DND-41 (cell line): ENCODE data around the gene STXBP6.
A peak's percentile ranks its signal among the peaks of the same experiment; 100 is the strongest.

ENCODE experiments used
- ATAC-seq: fragments of 200-7000 bp; cut with Tn5 transposase; 3 replicates; pipeline ENCODE4 v1.9.1; 2021; ENCODE audit warnings: low read depth; ENCODE audit not compliant: insufficient read depth
- DNase-seq: peaks from one replicate; pipeline ENCODE4 v3.0.0-alpha.2; 2020
- H2AFZ ChIP-seq: 2 replicates; pipeline ENCODE4 v1.6.0; 2012; ENCODE audit warnings: low read depth, low read length
- H3K27ac ChIP-seq: 2 replicates; pipeline ENCODE4 v1.5.1; 2012; ENCODE audit warnings: low read length, inconsistent platforms
- H3K27me3 ChIP-seq: fragments of 200-600 bp; sonication (generic); 2 replicates; pipeline ENCODE4 v1.6.0; 2012; ENCODE audit warnings: low read length, mild to moderate bottlenecking, inconsistent platforms; ENCODE audit not compliant: insufficient read depth, poor library complexity
- H3K36me3 ChIP-seq: 2 replicates; pipeline ENCODE4 v1.5.1; 2012; ENCODE audit warnings: low read length, inconsistent platforms; ENCODE audit not compliant: insufficient read depth
- H3K4me1 ChIP-seq: 2 replicates; pipeline ENCODE4 v1.5.1; 2012; ENCODE audit warnings: mild to moderate bottlenecking, low read length; ENCODE audit not compliant: insufficient read depth
- H3K4me2 ChIP-seq: 2 replicates; pipeline ENCODE4 v1.6.0; 2012; ENCODE audit warnings: mild to moderate bottlenecking, moderate library complexity, low read length, inconsistent platforms; ENCODE audit not compliant: insufficient read depth
- H3K4me3 ChIP-seq, 2 experiments: fragments of 200-600 bp in 1 of 2; shearing (Covaris generic) in 1 of 2; 2 replicates each; pipeline ENCODE4 v1.5.1; 2012 to 2016; ENCODE audit warnings: inconsistent platforms in 2 of 2, low read length in 2 of 2, mild to moderate bottlenecking in 2 of 2, low read depth in 1 of 2, moderate library complexity in 1 of 2
- H3K79me2 ChIP-seq: 2 replicates; pipeline ENCODE4 v1.6.0; 2012; ENCODE audit warnings: low read length, inconsistent platforms; ENCODE audit not compliant: insufficient read depth
- H3K9ac ChIP-seq: 2 replicates; pipeline ENCODE4 v1.6.0; 2012; ENCODE audit warnings: low read depth, mild to moderate bottlenecking, inconsistent platforms, low read length, moderate library complexity
- H3K9me3 ChIP-seq: 2 replicates; pipeline ENCODE4 v1.5.1; 2012; ENCODE audit warnings: low read length, moderate library complexity, mild to moderate bottlenecking, inconsistent platforms; ENCODE audit not compliant: insufficient read depth, severe bottlenecking
- H4K20me1 ChIP-seq: 2 replicates; pipeline ENCODE4 v1.6.0; 2012; ENCODE audit warnings: low read length; ENCODE audit not compliant: insufficient read depth
- CTCF ChIP-seq: IDR thresholded peaks from 2 replicates; pipeline ENCODE4 v1.5.1; 2012; ENCODE audit warnings: borderline replicate concordance, low read length, moderate library complexity, mild to moderate bottlenecking; ENCODE audit not compliant: poor library complexity, severe bottlenecking; ENCODE audit errors: extremely low read depth
- EZH2 ChIP-seq: IDR thresholded peaks from 3 replicates; pipeline ENCODE4 v1.6.1; 2012; ENCODE audit warnings: borderline replicate concordance, low read depth, mild to moderate bottlenecking, moderate library complexity, low read length, inconsistent platforms; ENCODE audit not compliant: severe bottlenecking

The STXBP6 gene

GRCh38 chr14:24954700-24955037 lies 95.3 kb downstream of the STXBP6 start:
- Histone ChIP-seq H3K79me2 (no peaks in the 10 kb centered on the region), H3K9me3 (no peaks in the 10 kb centered on the region), H3K27ac (no peak overlapping the region), H4K20me1 (no peaks in the 10 kb centered on the region), H3K9ac (no peak overlapping the region), H3K4me1 (no peaks in the 10 kb centered on the region), H3K27me3 (no peaks in the 10 kb centered on the region), H3K36me3 (no peaks in the 10 kb centered on the region), H2AFZ (no peak overlapping the region), H3K4me2 (no peak overlapping the region), H3K4me3 (no peak overlapping the region)
- no peak for TF ChIP-seq EZH2
- no peak for TF ChIP-seq CTCF
- DNase-seq (no peak), ATAC-seq (no peak)

GRCh38 chr14:24954037-24954699 lies 95.8 kb downstream of the STXBP6 start:
- no peaks in the 10 kb centered on the region for H3K27me3 ChIP-seq
- no peaks in the 10 kb centered on the region for H3K9me3 ChIP-seq
- H3K27ac ChIP-seq, result no peak overlapping the region
- no peak overlapping the region for H2AFZ ChIP-seq
- no peaks in the 10 kb centered on the region for H4K20me1 ChIP-seq
- DNase-seq (no peak), ATAC-seq (no peak)
- H3K4me1 ChIP-seq, result no peaks in the 10 kb centered on the region
- no peak overlapping the region for H3K4me3 ChIP-seq
- H3K4me2 ChIP-seq, result no peak overlapping the region
- TF ChIP-seq CTCF, result no peak
- TF ChIP-seq EZH2, result no peak
- H3K36me3 ChIP-seq, result no peaks in the 10 kb centered on the region
- no peak overlapping the region for H3K9ac ChIP-seq
- no peaks in the 10 kb centered on the region for H3K79me2 ChIP-seq

GRCh38 chr14:24952851-24953666 lies 96.9 kb downstream of the STXBP6 start:
- H4K20me1 ChIP-seq, result no peaks in the 10 kb centered on the region
- no peaks in the 10 kb centered on the region for H3K79me2 ChIP-seq
- ATAC-seq (no peak), DNase-seq (no peak)
- H3K9ac ChIP-seq, result no peak overlapping the region
- H3K9me3 ChIP-seq, result no peaks in the 10 kb centered on the region
- TF ChIP-seq CTCF (peak; percentile 32), EZH2 (no peak)
- H2AFZ ChIP-seq, result no peak overlapping the region
- no peak overlapping the region for H3K27ac ChIP-seq
- no peaks in the 10 kb centered on the region for H3K27me3 ChIP-seq
- H3K36me3 ChIP-seq, result no peaks in the 10 kb centered on the region
- no peaks in the 10 kb centered on the region for H3K4me1 ChIP-seq
- H3K4me2 ChIP-seq, result no peak overlapping the region
- H3K4me3 ChIP-seq, result no peak overlapping the region
